Nephron (organoid): Measurements from ENCODE around the gene STEAP1B.

Source experiments
- H3K27ac Mint-ChIP-seq, 3 experiments: 2 replicates each; pipeline ENCODE4 v1.8.0; 2020; ENCODE audit warnings: mixed read lengths in 3 of 3, mild to moderate bottlenecking in 2 of 3, moderate library complexity in 1 of 3
- H3K27me3 Mint-ChIP-seq: 2 replicates; pipeline ENCODE4 v1.8.0; 2021; ENCODE audit warnings: low read depth, mild to moderate bottlenecking, moderate library complexity, mixed read lengths
- H3K36me3 Mint-ChIP-seq: 2 replicates; pipeline ENCODE4 v1.8.0; 2020; ENCODE audit warnings: low read depth, mixed read lengths
- H3K4me1 Mint-ChIP-seq: 2 replicates; pipeline ENCODE4 v1.8.0; 2020; ENCODE audit warnings: mixed read lengths
- H3K4me3 Mint-ChIP-seq, 3 experiments: 2 replicates each; pipeline ENCODE4 v1.8.0; 2020; ENCODE audit warnings: mild to moderate bottlenecking in 3 of 3, mixed read lengths in 3 of 3, moderate library complexity in 2 of 3
- H3K9me3 Mint-ChIP-seq: 2 replicates; pipeline ENCODE4 v1.8.0; 2020; ENCODE audit warnings: mixed read lengths
- CTCF ChIP-seq, 3 experiments: fragments of 200-600 bp; sonication (generic); IDR thresholded peaks; one replicate each; pipeline ENCODE4 v1.5.0; 2021; ENCODE audit warnings: antibody characterized with exemption in 3 of 3; ENCODE audit not compliant: unreplicated experiment in 3 of 3

STEAP1B gene

GRCh38 chr7:22420008-22420407, 80.0 kb downstream of the STEAP1B start:
- Mint-ChIP-seq H3K36me3 (no peaks in the 10 kb centered on the region), H3K27me3 (peaks cover 5% of the 10 kb centered on the region)

GRCh38 chr7:22419488-22419887, 80.5 kb downstream of the STEAP1B start:
- Mint-ChIP-seq H3K27me3 (peaks cover 5% of the 10 kb centered on the region), H3K36me3 (no peaks in the 10 kb centered on the region), H3K4me1 (peaks cover 18% of the 10 kb centered on the region), H3K4me3 (no peak overlapping the region), H3K9me3 (no peaks in the 10 kb centered on the region), H3K27ac (no peak overlapping the region)
- TF ChIP-seq CTCF (IDR thresholded peaks at IDR 0.05; ENCODE audit: unreplicated experiment in 3 of 3) = no peak

More at GRCh38 chr7:22420008-22420407, 80.0 kb downstream of the STEAP1B start:
- no peak for TF ChIP-seq CTCF (IDR thresholded peaks at IDR 0.05; ENCODE audit: unreplicated experiment in 3 of 3)
- Mint-ChIP-seq H3K27ac (no peak overlapping the region), H3K4me3 (no peak overlapping the region), H3K9me3 (no peaks in the 10 kb centered on the region), H3K4me1 (peaks cover 18% of the 10 kb centered on the region)

GRCh38 chr7:22418251-22419046, 81.5 kb downstream of the STEAP1B start:
- no peaks in the 10 kb centered on the region for H3K9me3 Mint-ChIP-seq
- H3K27me3 Mint-ChIP-seq = peaks cover 7% of the 10 kb centered on the region
- no peak overlapping the region for H3K4me3 Mint-ChIP-seq
- TF ChIP-seq CTCF (IDR thresholded peaks at IDR 0.05; ENCODE audit: unreplicated experiment in 3 of 3) = no peak
- peaks cover 18% of the 10 kb centered on the region for H3K4me1 Mint-ChIP-seq
- H3K36me3 Mint-ChIP-seq = no peaks in the 10 kb centered on the region
- H3K27ac Mint-ChIP-seq = no peak overlapping the region

- no peak overlapping the region for H3K27ac Mint-ChIP-seq
- no peaks in the 10 kb centered on the region for H3K36me3 Mint-ChIP-seq
- H3K9me3 Mint-ChIP-seq = no peaks in the 10 kb centered on the region
- peaks cover 18% of the 10 kb centered on the region for H3K4me1 Mint-ChIP-seq
- peaks cover 11% of the 10 kb centered on the region for H3K27me3 Mint-ChIP-seq
- no peak overlapping the region for H3K4me3 Mint-ChIP-seq
- no peak for TF ChIP-seq CTCF (IDR thresholded peaks at IDR 0.05; ENCODE audit: unreplicated experiment in 3 of 3)
These were observed 82.1 kb downstream of the STEAP1B start for GRCh38 chr7:22417841-22418240.

- no peaks in the 10 kb centered on the region for H3K9me3 Mint-ChIP-seq
- H3K36me3 Mint-ChIP-seq = no peaks in the 10 kb centered on the region
- peaks cover 11% of the 10 kb centered on the region for H3K27me3 Mint-ChIP-seq
- H3K4me1 Mint-ChIP-seq = peaks cover 18% of the 10 kb centered on the region
- no peak overlapping the region for H3K27ac Mint-ChIP-seq
- H3K4me3 Mint-ChIP-seq = no peak overlapping the region
- TF ChIP-seq CTCF (IDR thresholded peaks at IDR 0.05; ENCODE audit: unreplicated experiment in 3 of 3) = no peak
These were observed 82.6 kb downstream of the STEAP1B start for GRCh38 chr7:22417349-22417748.

- H3K27ac Mint-ChIP-seq = no peak overlapping the region
- H3K4me3 Mint-ChIP-seq = no peak overlapping the region
- TF ChIP-seq CTCF (IDR thresholded peaks at IDR 0.05; ENCODE audit: unreplicated experiment in 3 of 3) = no peak
- peaks cover 11% of the 10 kb centered on the region for H3K27me3 Mint-ChIP-seq
- H3K9me3 Mint-ChIP-seq = no peaks in the 10 kb centered on the region
- no peaks in the 10 kb centered on the region for H3K36me3 Mint-ChIP-seq
- peaks cover 18% of the 10 kb centered on the region for H3K4me1 Mint-ChIP-seq
These were observed 85.6 kb downstream of the STEAP1B start for GRCh38 chr7:22414424-22414823.
